ENCODE results near the gene LYPD6B. TPM values are rescaled to one million over a fixed set of nuclear protein-coding genes. Genes with fewer than 3 reads are reported as not detected.

The LYPD6B gene
- total and polyA plus RNA-seq, 2 donors (not counting 3 experiments of a cell fraction or from before 2014, with no cell fraction given) = not detected

DNA sequence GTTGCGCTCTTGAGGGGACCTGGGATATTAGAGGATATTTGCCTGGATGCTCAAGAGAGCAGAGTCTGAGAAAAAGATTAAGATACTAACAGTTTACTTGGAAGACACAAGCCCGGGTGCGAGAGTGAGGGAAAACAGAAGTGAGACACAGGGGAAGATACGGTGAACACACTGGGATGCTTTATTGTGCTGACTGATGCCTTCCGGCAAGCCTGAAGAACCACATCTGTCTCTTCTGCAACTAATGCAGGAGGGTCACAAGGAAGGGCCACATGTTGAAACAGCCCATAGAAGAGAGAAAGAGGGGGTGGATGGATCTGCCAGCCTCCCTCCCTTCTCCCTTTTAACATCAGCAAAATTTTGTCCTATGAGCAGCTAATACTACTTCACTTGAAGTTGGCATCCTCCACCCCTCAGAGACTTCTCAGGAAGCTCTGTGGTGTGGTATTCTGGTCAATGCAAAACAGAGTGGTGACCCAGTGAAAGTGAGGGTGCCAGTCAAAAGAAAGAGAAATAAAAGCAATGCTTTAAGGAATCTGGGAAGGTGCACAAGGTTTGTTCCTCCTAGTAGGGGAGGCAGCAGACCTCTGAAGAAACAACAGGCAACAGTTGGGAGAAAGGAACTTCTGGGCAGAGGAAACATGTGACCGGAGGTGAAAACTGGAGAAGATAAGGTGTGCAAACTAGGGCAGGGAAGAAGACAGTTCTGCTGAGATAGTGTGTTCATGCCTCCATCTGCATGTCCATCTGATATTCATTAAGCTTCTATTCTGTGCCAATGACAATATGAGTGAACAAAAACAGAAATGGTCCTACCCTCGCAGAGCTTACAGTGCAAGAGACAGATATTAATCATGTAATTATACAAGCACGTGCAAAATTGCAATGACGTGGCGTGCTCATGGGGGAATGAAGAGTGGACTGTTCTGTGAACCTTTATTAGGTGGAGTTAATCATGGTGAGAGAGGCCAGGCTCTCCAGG, 107.1 kb downstream of the LYPD6B start:
- Histone ChIP-seq H3K27me3 (ENCODE audit: control insufficient read depth in 2 of 2, insufficient read depth in 2 of 2, low read length in 2 of 2) (no peaks in the 10 kb centered on the region), H3K4me1 (ENCODE audit: control insufficient read depth, extremely low read depth, insufficient read depth, low read length) (no peaks in the 10 kb centered on the region), H3K4me3 (replicated peaks in 1 of 3; ENCODE audit: insufficient read depth in 1 of 3, low read depth in 1 of 3, low read length in 3 of 3) (no peak overlapping the region), H3K4me2 (ENCODE audit: insufficient read depth, low read length) (no peak overlapping the region), H3K9me1 (replicated peaks; ENCODE audit: control insufficient read depth, extremely low read depth, insufficient read depth, low read length) (no peaks in the 10 kb centered on the region), H3K9me3 (replicated peaks; ENCODE audit: control insufficient read depth, insufficient read depth, low read length) (no peaks in the 10 kb centered on the region), H3K79me2 (ENCODE audit: control insufficient read depth, insufficient read depth, low read length) (no peaks in the 10 kb centered on the region), H4K20me1 (replicated peaks; ENCODE audit: control insufficient read depth, extremely low read depth, insufficient read depth, low read length) (no peaks in the 10 kb centered on the region), H3K27ac (ENCODE audit: insufficient read depth, low read depth, low read length) (no peak overlapping the region), H3K36me3 (ENCODE audit: control insufficient read depth in 2 of 2, extremely low read depth in 1 of 2, insufficient read depth in 2 of 2, low read length in 2 of 2) (no peaks in the 10 kb centered on the region), H3K9ac (replicated peaks; ENCODE audit: extremely low read depth, insufficient read depth, low read length) (no peak overlapping the region), H2AFZ (ENCODE audit: low read depth, low read length) (no peak overlapping the region)
- DNase-seq (ENCODE audit: low read depth, low spot score) = no peak
- BruUV-seq (replicated peaks) = no TSS peak
- no peak for FAIRE-seq
- ChIA-PET POLR2A (no interaction called here), CTCF (no interaction called here)
- intact Hi-C loops (cut with micrococcal nuclease) (no loop called here), dilution Hi-C loops (cut with MboI; ENCODE audit: extremely low pct_ligation_motif_present, low sequenced_read_pairs) (no loop called here)
- TF ChIP-seq, protein P1, sequence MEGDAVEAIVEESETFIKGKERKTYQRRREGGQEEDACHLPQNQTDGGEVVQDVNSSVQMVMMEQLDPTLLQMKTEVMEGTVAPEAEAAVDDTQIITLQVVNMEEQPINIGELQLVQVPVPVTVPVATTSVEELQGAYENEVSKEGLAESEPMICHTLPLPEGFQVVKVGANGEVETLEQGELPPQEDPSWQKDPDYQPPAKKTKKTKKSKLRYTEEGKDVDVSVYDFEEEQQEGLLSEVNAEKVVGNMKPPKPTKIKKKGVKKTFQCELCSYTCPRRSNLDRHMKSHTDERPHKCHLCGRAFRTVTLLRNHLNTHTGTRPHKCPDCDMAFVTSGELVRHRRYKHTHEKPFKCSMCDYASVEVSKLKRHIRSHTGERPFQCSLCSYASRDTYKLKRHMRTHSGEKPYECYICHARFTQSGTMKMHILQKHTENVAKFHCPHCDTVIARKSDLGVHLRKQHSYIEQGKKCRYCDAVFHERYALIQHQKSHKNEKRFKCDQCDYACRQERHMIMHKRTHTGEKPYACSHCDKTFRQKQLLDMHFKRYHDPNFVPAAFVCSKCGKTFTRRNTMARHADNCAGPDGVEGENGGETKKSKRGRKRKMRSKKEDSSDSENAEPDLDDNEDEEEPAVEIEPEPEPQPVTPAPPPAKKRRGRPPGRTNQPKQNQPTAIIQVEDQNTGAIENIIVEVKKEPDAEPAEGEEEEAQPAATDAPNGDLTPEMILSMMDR (IDR thresholded peaks at IDR 0.05; ENCODE audit: extremely low read depth in 1 of 2, insufficient read depth in 1 of 2, low read depth in 1 of 2, low read length in 2 of 2) = no peak
- TF ChIP-seq MYC (IDR thresholded peaks at IDR 0.05; ENCODE audit: low read depth, low read length) (no peak), JUN (IDR thresholded peaks at IDR 0.05; ENCODE audit: borderline replicate concordance, insufficient read depth, insufficient read length, low read depth) (no peak), POLR2AphosphoS5 (IDR thresholded peaks at IDR 0.05; ENCODE audit: insufficient read depth, low read depth, low read length) (no peak), MAX (IDR thresholded peaks at IDR 0.05; ENCODE audit: insufficient read depth, insufficient read length) (no peak), GATA2 (IDR thresholded peaks at IDR 0.05; ENCODE audit: insufficient read depth, insufficient read length, low read depth, low read length) (no peak), EZH2 (IDR thresholded peaks at IDR 0.05; ENCODE audit: borderline replicate concordance, low read depth, low read length, severe bottlenecking) (no peak), FOS (IDR thresholded peaks at IDR 0.05; ENCODE audit: borderline replicate concordance, insufficient read depth, low read length) (no peak), POLR2A (IDR thresholded peaks at IDR 0.05; ENCODE audit: low read depth, low read length) (no peak)

Data from endothelial cell of umbilical vein (primary cell).